NB4 (cell line): ENCODE measurements around the gene PRMT9.

Experiments
- DNase-seq: peaks from one replicate; pipeline ENCODE4 v3.0.0; 2010; ENCODE audit warnings: low read depth
- H3K4me3 ChIP-seq: one replicate; pipeline ENCODE4 v1.5.1; 2011; ENCODE audit warnings: mild to moderate bottlenecking, low read depth, low read length, moderate library complexity
- CTCF ChIP-seq: IDR thresholded peaks from one replicate; pipeline ENCODE4 v1.5.1; 2012; ENCODE audit warnings: low read depth, low read length
- MAX ChIP-seq: IDR thresholded peaks from 2 replicates; pipeline ENCODE4 v1.6.1; 2011; ENCODE audit warnings: low read depth, low read length
- MYC ChIP-seq: IDR thresholded peaks from 2 replicates; pipeline ENCODE4 v1.6.1; 2011; ENCODE audit warnings: low read depth, low read length
- POLR2A ChIP-seq: IDR thresholded peaks from 2 replicates; pipeline ENCODE4 v1.6.1; 2011; ENCODE audit warnings: mild to moderate bottlenecking; ENCODE audit not compliant: insufficient read length; ENCODE audit errors: extremely low read depth

PRMT9 gene

GRCh38 chr4:147725673-147726072 lies 41.7 kb upstream of the PRMT9 start:
- TF ChIP-seq MAX (no peak), CTCF (no peak), POLR2A (no peak), MYC (no peak)
- H3K4me3 ChIP-seq = no peak overlapping the region
- DNase-seq = no peak

- DNase-seq = no peak
- no peak overlapping the region for H3K4me3 ChIP-seq
- TF ChIP-seq CTCF (no peak), MAX (no peak), MYC (no peak), POLR2A (no peak)
Measured at GRCh38 chr4:147724468-147725201, 40.7 kb upstream of the PRMT9 start.

- no peak for TF ChIP-seq MAX
- TF ChIP-seq MYC = no peak
- no peak for TF ChIP-seq CTCF
- TF ChIP-seq POLR2A = no peak
- no peak overlapping the region for H3K4me3 ChIP-seq
- no peak for DNase-seq
Measured at GRCh38 chr4:147723326-147723725, 39.4 kb upstream of the PRMT9 start.

- no peak for DNase-seq
- TF ChIP-seq POLR2A = no peak
- H3K4me3 ChIP-seq = no peak overlapping the region
Measured at GRCh38 chr4:147717878-147718277, 33.9 kb upstream of the PRMT9 start.

GRCh38 chr4:147714575-147715401 lies 30.8 kb upstream of the PRMT9 start:
- no peak for DNase-seq
- no peak overlapping the region for H3K4me3 ChIP-seq
- TF ChIP-seq POLR2A = no peak
- TF ChIP-seq CTCF = no peak
- no peak for TF ChIP-seq MYC
- TF ChIP-seq MAX = no peak

- no peak for DNase-seq
- H3K4me3 ChIP-seq = no peak overlapping the region
- TF ChIP-seq CTCF = no peak
- TF ChIP-seq MAX = no peak
- no peak for TF ChIP-seq MYC
- no peak for TF ChIP-seq POLR2A
Measured at GRCh38 chr4:147709999-147710398, 26.0 kb upstream of the PRMT9 start.
